GM21423 (cell line): ENCODE measurements around the gene CDH22.

ENCODE experiments used
- ATAC-seq: cut with Tn5 transposase; IDR thresholded peaks from one replicate; pipeline ENCODE4 v1.9.1; 2021; ENCODE audit warnings: mild to moderate bottlenecking, moderate library complexity; ENCODE audit not compliant: unreplicated experiment

The CDH22 gene

DNA sequence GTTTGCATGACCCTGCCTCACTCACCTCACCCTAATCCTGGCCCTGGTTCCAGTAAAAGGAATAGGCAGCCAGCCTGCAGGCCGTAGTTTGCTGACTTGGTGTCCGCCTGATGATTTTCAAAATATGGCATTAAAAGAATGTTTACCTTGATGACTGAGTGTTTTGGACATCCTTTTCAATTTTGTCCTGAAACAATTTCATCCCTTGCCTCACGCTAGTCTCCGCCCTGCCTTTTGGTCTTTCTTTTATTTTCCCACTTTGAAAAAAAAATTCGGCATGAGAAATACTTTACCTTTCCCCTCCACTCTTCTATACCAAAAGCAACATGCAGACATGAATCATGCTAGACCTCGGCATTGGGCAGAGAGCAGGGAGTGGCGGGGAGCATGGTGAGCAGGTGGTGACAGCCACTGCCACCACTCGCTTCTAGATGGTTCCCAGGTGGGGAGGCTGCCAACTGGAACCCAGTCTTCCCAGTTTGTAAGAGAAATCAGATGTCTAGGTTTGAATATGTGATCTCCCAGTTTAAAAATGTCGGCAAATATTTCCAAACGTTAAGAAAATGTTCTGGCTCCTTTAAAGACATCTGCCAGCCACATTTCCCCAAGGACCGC, 180.8 kb downstream of the CDH22 start:
- no peak for ATAC-seq

DNA sequence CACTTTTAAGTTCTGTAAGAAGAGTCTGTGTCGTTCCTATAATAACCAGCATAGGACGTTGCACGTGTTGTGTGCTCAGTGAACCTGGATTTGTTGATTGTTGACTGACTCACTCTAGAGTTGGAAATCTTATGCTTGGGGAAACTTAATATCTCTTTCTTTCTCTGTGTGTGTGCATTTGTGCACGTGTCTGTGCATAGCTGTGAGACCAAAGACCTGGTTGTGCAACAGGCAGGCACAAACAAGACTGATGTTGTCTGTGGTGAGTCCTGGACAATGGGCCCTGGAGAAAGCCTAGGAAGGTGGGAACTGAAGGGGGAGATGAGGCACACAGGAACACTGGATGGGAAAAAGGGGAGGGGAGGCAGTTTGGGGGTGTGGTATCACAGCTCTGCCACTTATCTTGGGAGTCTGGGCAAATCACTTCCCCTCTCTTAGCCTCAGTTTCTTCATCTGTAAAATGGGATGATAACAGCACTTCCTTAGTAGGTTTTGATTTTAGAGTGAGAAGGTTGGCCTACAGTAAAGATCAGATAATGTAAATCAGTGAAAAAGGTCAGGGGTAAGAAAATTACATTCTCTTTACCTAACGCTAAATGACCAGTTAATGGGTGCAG, 181.8 kb downstream of the CDH22 start:
- no peak for ATAC-seq
